Stimulated activated CD8-positive, alpha-beta memory T cell treated with anti-CD3 and anti-CD28 coated beads, Interleukin-12 subunit alpha, Interleukin-12 subunit beta, amount 100 ng/mL, for 24 hours (primary cell): Measurements from ENCODE around the gene ITGB2.
"Not testable (repeated sequence)": the region's sequence is repeated elsewhere in the genome, so short reads cannot be mapped to it uniquely, and the experiment has no call there.

ENCODE experiments used
- DNase-seq: peaks from one replicate; pipeline ENCODE4 v3.0.0-alpha.2; 2020; ENCODE audit errors: extremely low read depth

The ITGB2 gene

DNA sequence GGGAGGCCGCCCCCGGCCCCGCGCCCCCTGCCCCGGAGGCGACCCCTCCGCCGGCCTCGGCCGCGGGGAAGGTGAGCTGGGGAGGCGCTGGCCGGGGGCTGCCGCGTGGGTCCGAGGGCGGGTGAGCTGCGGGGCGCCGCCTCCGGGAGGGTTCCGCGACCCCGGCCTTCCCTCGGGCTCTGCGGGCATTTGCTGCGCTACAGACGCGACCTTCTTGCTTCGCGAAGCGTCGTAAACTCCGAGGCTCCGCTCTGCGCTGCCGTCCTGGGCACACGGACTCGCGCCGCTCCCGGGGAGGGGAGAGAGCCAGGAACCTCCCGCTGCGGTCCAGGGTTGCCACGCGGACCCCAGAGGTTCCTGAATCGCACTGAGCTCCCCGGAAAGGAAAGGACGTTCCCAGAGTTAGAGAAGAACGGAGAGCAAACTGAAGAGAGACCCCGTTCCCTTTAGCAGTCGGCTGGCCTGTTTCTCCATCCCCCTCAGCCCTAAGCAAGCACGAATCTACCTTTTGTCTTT is 19.5 kb upstream of the ITGB2 start:
- DNase-seq: no peak

GRCh38 chr21:44939532-44940115 is 18.9 kb upstream of the ITGB2 start, which contains the start of gene SLX9:
Gene SLX9, plus strand, starts transcription at chr21:44940029. Its CDS starts 29 bp downstream, at chr21:44940058.
- DNase-seq: peak; percentile 67

DNA sequence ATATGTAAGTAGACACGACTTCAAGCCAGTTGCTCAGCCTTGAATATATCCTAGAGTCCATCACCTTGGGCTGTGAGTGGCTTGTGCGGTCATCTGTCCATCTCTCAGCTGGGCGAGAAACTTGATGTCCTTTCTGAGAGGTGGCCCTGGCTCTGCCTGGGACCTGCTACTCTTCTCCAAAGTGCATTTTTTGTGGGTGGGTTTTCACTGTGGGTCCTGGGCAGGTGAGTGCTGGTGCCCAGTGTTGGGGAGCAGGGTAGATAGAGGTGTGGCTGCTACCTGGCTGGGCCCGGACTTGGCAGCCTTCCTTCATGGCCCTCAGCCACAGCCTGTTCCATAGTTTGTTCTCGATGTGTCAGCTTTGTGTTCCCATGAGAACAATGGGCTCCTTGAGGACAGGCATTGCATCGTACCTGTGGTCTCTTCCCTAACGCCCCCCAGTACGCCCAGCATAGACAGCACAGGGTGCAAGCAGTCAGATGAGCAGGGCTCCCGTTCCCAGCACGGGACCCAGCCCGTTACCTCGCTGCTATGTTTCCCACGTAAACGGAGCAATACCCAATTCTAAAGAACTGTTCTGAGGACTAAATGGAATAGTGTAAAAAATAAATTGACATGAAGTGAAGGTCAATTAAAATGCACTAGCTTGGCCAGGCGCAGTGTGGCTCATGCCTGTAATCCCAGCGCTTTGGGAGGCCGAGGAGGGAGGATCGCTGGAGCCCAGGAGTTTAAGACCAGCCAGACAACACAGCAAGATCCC is 18.3 kb upstream of the ITGB2 start:
- DNase-seq: no peak

DNA sequence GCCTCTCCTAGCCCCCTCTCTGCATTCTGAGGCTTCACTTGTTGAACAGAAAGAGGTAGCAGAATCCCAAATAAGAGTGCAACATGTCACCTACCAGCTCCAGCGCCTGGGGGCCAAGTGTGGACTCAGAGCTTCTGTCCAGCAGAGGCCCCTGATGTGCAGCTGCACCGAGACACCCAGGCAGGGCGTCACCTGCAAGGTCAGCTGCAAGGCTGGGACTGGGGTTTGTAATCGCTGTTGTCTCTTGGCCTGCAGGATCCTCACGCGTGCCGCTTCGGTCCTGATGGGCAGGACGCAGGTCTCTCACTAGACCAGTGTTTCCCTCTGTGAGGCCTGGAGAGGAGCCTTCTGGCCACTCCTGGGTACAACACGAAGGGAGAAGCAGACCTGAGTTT is 14.8 kb upstream of the ITGB2 start:
- DNase-seq: no peak

DNA sequence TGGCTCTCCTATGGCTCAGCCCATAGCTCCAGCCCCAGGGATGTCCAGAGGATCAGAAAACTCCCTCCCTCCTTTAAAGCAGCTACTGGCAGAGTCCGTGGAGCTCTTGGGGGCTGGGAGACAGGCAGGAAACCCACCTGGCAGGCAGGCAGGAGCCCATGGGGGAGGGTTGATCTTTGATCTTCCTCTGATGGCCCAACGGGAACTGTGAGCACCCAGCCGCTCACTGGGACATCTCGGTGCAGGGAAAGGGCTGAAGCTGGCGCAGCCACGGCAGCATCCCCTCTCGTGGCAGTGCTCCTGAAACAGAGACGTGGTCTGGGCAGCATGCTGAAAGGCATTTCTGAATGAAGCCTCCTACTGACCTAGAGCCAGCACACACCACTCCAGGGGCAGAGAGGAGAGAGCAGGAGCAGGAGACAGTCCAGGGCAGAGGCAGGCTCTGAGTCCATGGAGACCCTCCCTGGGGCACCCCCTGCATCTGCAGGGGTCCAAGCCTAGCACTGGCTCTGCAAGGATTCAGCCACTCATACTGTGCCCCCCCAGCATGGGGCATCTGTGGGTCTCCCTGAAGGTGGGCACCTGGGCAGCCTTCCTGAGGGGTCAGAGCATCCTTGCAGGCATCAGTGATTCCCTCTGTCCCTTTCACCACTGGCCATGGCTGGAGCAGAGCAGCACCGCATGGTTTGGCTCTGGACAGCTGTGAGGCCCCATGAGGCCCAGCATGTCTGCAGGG is 14.3 kb upstream of the ITGB2 start:
- no peak for DNase-seq

DNA sequence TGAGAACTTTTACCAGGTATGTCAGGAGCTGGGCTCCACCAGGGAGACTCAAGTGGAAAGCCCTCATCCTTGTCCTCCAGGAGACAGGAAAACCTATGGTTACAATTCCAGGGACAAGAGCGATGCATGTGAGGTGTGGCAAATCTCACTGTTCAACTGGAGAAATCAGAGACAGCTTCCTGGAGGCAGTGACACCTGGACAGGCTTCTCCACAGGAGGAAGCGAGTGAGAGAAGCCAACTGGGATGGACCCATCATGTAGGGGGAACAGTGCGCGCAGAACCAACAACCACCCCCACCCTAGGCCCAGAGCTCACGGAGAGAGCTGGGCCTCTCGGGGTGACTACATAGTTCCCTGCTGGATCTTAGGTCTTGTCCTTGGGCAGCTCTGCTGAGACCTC is 13.6 kb upstream of the ITGB2 start:
- no peak for DNase-seq

DNA sequence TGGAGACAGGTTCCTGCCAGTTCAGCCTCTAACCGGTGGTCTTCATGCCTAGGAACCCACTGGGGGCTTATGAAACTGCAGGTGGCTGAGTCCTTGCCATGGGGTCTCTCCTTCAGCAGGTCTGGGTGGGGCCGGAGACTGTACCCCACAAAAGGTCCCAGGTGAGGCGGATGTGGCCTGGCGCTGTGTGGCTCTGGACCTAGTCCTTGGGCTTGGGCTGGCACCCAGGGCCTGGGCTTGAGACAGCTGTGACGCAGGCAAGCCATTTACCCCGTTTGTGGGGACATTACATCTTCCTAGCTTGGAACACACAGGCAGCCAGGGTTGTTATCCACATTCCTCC is 13.2 kb upstream of the ITGB2 start:
- no peak for DNase-seq

DNA sequence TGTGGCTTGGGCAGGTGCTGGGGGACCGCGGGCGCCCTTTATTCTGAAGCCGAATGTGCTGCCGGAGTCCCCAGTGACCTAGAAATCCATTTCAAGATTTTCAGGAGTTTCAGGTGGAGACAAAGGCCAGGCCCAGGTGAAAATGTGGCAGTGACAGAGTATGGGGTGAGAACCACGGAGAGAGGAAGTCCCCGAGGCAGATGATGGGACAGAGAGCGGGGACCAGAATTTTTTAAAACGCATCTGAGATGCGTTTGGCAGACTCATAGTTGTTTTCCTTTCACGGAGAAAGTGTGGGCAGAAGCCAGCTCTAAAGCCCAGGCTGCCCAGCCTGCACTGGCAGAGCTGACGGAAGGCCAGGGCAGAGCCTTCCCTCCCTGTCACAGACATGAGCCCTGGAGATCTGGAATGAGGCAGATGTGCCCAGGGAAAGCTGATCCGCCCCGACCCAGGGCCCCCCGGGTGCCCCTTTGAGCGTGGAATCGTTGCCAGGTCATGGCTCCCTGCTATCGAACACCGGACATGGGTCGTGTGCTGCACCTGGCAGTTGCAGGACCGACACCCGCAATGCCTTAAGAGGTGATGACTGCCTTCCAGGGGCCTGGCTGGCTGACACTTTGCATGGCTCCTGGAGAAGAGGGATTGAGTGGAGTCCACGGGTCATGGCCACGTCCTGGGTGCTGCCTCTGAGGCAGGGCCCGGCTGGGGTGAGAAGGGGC is 12.7 kb upstream of the ITGB2 start:
- no peak for DNase-seq

- no peak for DNase-seq
Measured at GRCh38 chr21:44932408-44933181, 11.9 kb upstream of the ITGB2 start.

- DNase-seq: no peak
Measured at GRCh38 chr21:44931501-44932407, 11.1 kb upstream of the ITGB2 start.

DNA sequence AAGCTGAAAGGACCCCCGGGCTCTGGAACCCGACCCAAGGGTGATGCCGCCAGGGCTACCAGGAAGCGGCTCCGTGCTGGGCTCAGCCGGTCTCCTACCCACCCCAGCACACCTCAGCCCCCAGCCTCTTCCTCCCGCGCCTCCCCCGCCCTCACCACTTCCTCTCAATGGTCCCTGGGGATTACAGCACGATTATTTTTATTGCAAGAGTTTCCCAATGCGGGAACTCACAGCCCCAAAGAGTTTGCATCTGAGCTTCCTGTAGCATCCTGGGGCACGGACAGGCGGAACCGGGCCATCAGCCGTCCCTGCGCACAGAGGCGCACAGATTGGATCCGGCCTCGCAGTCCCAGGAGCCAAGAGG is 10.4 kb upstream of the ITGB2 start:
- DNase-seq: no peak

DNA sequence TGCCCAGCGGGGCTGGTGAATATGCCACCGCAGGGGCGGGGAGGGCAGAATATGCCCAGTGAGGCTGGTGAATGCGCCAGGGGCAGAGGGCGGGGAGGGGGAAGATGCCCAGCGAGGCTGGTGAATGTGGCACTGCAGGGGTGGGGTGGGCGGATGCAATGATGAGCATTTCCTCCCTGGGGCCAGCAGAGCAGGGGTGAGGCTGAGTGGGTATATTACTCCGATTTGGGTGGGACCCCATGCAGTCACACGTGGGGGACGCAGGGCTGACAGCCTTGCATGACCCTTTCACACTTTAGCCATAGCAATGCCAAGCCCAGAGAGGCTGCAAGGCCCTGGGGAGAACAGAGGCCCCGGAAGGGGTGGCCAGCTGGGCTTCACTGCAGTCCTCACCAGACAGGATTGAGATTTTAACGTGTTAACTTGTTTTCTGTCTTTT is 9.9 kb upstream of the ITGB2 start:
- DNase-seq: no peak

- no peak for DNase-seq
Measured at GRCh38 chr21:44929799-44930542, 9.3 kb upstream of the ITGB2 start.

- DNase-seq: no peak
Measured at GRCh38 chr21:44929242-44929798, 8.6 kb upstream of the ITGB2 start.

DNA sequence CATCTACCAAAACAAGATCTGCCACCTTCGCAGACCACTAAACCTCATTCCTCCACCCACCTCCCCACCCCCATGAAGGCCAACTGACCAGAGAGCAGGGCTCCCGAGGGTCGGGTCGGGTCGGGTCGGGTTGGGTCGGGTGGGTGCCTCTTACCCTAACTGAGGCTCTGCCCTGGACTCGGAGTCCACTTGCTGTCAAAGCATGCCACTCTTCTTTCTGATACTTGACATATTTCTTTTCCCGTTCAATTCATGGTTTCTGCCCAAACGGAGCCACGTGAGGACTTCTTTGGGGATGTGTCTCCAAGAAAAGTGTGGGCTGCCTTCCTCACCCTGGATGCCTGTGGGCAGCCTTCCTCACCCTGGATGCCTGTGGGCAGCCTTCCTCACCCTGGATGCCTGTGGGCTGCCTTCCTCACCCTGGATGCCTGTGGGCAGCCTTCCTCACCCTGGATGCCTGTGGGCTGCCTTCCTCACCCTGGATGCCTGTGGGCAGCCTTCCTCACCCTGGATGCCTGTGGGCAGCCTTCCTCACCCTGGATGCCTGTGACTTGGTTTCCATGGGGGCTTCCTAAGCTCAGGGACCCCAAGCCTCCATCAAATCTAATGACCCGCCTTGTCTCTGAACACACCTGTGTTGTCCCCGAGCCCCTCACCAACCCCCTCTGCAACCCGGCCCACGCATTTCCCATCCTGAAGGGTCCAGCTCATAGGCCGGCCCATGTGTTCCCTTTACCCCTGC is 8.0 kb upstream of the ITGB2 start:
- DNase-seq: not testable (repeated sequence)

GRCh38 chr21:44927587-44928461 is 7.1 kb upstream of the ITGB2 start:
- DNase-seq: peak; percentile 83

DNA sequence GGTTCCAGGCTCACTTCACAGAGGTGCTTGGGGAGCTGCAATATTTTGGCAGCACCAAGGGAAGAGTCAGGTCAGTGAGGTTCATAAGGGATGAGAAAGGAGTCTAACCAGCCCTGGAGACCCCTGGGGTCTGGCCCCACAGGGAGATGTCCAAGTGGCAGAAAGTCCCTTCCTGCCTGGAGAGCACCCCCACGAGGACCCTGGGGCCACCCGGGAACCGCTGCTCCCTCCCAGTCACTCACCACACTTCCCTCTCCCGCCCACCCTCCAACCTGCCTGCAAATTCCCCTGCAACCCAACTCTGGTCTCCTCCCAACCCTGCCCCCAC is 6.5 kb upstream of the ITGB2 start:
- no peak for DNase-seq
